ENCODE measurements around the gene ZNF521.

DNA sequence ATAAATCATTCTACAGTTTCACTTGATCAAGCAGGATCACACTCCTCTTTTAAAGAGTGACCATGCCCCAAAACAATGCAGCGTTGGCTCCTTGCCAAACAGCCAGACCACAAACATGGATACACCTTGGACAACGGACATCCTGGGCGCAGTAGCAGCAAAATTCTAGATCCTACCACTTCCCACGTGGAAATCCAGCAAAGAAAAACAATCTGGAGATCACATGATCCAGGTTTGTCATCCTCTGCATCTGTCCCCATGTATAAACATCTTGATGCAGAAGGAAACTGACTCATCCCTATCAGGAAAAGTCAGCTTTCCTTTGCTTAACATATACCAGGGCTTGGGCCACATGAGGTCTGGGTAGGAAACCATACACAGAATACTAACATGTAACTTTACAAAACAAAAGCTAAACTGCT lies 53.1 kb downstream of the ZNF521 start:
- TF ChIP-seq, protein P1, sequence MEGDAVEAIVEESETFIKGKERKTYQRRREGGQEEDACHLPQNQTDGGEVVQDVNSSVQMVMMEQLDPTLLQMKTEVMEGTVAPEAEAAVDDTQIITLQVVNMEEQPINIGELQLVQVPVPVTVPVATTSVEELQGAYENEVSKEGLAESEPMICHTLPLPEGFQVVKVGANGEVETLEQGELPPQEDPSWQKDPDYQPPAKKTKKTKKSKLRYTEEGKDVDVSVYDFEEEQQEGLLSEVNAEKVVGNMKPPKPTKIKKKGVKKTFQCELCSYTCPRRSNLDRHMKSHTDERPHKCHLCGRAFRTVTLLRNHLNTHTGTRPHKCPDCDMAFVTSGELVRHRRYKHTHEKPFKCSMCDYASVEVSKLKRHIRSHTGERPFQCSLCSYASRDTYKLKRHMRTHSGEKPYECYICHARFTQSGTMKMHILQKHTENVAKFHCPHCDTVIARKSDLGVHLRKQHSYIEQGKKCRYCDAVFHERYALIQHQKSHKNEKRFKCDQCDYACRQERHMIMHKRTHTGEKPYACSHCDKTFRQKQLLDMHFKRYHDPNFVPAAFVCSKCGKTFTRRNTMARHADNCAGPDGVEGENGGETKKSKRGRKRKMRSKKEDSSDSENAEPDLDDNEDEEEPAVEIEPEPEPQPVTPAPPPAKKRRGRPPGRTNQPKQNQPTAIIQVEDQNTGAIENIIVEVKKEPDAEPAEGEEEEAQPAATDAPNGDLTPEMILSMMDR (IDR thresholded peaks at IDR 0.05; ENCODE audit: low read depth, low read length) = no peak
- no peak for TF ChIP-seq POLR2A (IDR thresholded peaks at IDR 0.05; ENCODE audit: extremely low read depth, insufficient read length)
